Measurements from ENCODE around the gene ITCH.

The ITCH gene

DNA sequence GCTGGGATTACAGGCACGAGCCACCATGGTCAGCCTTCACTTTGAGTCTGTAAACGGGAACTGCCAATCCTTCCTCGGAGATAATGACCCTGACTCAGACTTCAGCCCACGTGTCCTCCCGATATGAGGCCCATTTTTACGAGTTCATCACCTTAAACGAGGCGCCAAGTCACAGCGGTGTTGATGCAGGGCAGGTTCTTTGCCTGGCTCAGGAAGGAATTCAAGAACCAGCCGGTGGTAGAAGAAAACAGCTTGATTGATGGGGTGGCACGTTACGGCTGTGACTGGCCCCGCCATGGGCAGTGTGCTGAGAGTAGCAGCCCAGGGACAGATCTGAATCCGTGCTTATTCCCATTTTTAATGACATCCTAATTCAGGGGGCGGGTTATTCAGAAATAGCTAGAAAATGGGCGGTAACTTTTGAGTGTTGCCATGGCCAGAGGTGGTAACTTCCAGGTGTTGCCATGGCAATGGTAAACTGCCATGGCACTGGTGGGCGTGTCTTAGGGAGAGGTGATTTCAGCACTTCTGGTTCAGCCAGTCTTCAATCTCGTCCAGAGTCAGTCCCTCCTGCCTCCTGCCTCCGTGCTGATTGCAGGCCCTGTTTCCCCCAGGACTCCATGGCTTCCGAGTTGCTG lies 186.3 kb downstream of the ITCH start:
- TF ChIP-seq, protein P1, sequence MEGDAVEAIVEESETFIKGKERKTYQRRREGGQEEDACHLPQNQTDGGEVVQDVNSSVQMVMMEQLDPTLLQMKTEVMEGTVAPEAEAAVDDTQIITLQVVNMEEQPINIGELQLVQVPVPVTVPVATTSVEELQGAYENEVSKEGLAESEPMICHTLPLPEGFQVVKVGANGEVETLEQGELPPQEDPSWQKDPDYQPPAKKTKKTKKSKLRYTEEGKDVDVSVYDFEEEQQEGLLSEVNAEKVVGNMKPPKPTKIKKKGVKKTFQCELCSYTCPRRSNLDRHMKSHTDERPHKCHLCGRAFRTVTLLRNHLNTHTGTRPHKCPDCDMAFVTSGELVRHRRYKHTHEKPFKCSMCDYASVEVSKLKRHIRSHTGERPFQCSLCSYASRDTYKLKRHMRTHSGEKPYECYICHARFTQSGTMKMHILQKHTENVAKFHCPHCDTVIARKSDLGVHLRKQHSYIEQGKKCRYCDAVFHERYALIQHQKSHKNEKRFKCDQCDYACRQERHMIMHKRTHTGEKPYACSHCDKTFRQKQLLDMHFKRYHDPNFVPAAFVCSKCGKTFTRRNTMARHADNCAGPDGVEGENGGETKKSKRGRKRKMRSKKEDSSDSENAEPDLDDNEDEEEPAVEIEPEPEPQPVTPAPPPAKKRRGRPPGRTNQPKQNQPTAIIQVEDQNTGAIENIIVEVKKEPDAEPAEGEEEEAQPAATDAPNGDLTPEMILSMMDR (IDR thresholded peaks at IDR 0.05; ENCODE audit: low read depth, low read length): no peak
- DNase-seq (ENCODE audit: extremely low read depth, low read depth): no peak

DNA sequence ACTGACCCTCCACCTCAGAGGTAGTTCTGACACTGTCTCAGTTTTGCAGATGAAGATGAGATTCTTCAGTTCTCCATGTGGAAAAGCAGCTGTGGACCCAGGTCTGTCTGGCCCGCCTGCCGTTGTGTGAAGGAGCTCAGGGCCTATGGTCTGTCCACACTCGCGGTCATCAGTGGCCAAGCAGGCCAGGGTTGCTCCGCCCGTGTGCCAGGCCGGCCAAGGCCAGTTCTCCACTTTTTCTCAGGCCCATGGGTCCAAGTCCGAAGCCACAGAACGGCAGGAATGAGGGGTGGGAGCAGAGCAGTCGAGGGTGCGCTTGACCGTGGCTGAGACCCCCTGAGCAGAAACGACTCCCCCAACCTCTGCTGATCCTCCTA lies 186.8 kb downstream of the ITCH start:
- TF ChIP-seq, protein P1 (IDR thresholded peaks at IDR 0.05; ENCODE audit: low read depth, low read length): no peak
- DNase-seq (ENCODE audit: extremely low read depth, low read depth): no peak

DNA sequence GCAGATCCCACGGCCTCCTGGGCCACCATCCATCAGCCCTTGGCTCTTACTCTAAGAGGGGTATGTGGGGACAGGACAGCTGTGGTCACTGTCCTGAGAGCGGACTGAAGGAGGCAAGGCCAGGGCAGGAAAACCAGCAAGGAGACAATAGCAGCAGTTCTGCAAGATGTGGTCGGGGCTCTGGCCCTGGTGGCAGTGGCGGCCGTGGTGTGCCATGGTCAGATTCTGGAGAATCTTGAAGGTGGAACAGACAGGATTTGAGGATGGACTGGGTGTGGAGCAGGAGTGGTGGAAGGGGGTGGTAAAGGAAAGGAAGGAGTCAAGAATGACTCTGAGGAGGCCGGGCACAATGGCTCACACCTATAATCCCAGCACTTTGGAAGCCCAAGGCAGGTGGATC lies 189.5 kb downstream of the ITCH start:
- TF ChIP-seq, protein P1 (IDR thresholded peaks at IDR 0.05; ENCODE audit: low read depth, low read length): no peak
- no peak for DNase-seq (ENCODE audit: extremely low read depth, low read depth)

DNA sequence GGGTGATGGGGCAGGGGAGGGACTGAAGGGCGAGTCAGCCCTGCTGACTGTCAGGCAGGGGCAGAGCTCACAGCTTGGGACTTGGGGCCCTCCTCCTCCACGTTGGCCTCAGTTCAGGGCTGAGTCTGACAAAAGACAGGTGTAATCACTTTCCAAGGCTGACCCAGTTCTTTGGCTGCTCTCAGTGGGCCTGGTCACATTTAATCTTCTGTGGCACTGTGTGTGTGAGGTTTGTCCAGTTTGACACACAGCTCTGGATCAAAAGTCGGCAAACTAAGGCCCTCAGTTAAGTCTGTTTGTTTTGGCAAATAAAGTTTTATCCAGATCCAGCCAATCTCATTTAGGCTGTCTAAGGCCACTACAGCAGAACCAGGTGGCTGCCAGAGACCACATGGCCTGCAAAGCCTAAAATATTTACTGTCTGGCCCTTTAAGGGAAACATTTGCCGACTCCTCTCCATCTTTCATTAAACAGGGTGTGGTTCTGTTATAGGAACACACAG lies 190.3 kb downstream of the ITCH start:
- no peak for DNase-seq (ENCODE audit: extremely low read depth, low read depth)
- TF ChIP-seq, protein P1 (IDR thresholded peaks at IDR 0.05; ENCODE audit: low read depth, low read length): no peak

DNA sequence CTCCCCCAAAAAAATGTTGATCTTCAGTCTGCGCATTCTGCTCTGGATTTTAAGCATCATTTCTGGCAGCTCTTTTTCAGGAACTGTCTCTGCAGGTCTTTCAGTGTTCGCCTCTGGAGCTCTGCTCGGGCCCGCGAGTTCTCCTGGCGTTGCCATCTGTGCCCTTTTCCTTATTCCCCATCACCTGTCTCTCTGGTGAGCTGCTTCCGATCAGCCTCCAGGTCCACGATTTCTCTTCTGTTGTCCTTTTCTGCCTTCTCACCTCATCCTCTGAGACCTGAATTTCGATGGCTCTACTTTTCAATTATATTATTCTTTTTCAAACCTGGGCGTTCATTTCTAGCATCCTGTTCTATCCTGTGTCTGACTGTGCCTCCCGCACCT lies 194.9 kb downstream of the ITCH start:
- no peak for DNase-seq (ENCODE audit: extremely low read depth, low read depth)
- TF ChIP-seq, protein P1 (IDR thresholded peaks at IDR 0.05; ENCODE audit: low read depth, low read length): no peak

DNA sequence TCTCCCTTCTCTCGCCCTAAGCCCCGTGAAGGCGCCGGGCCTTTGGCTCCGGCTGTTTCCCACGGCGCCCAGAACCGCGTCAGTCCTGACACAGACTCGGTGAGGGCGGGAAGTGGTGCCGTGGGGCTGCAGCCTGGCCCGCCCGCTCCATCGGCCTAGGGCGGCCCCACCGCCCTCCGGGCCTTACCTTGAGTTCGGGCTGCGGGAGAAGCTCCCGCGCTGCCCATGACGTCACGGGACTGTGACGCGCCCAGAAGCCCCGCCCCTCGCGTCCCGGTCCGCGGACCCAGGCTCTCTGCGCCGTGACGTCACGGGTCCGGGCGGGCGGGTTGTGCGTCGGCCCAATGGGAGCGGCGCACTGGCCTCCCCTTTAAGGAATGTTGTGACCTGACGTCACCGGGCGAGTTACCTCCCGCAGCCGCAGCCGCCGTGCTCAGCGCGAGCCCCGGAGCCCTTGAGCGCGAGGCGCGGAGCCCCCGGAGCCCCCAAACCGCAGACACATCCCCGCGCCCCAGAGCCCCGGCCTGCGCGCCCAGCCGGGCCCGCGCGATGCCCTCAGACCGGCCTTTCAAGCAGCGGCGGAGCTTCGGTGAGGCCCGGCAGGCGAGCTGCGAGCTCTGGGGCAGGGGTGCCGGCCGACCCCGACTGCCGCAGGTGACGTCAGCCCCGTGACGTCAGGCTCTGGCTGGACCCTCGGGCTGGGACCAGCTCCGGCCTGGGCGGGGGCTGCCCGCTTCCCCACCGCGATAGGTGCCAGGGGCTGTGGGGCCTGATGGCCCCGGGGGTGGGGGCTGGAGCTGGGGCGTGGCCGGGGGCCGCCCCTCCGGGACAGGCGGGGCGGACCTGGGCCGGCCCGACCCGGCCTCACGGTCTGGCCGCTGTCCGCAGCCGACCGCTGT lies 195.5 kb downstream of the ITCH start, which contains the start of gene MAP1LC3A:
Gene MAP1LC3A, plus strand, starts transcription at position 399 of the 899 bp plus-strand sequence. Its CDS starts 151 bp downstream, at position 550.
- TF ChIP-seq, protein P1 (IDR thresholded peaks at IDR 0.05; ENCODE audit: low read depth, low read length): no peak
- peak; percentile 90 for DNase-seq (ENCODE audit: extremely low read depth, low read depth)

Measured in AG09319 (cell line).